Measurements from ENCODE around the gene WASHC4.

Gene WASHC4

GRCh38 chr12:105201299-105201698 is 93.8 kb downstream of the WASHC4 start:
- no peaks in the 10 kb centered on the region for H3K9me3 Mint-ChIP-seq
- H3K27ac Mint-ChIP-seq: peak overlapping the region; percentile 47
- H3K27me3 Mint-ChIP-seq: no peaks in the 10 kb centered on the region
- H3K4me3 Mint-ChIP-seq: no peak overlapping the region
- H3K36me3 Mint-ChIP-seq (ENCODE audit: low read depth): peaks cover 74% of the 10 kb centered on the region
- DNase-seq: no peak
- H3K4me1 Mint-ChIP-seq (ENCODE audit: low read depth): peaks cover 25% of the 10 kb centered on the region

GRCh38 chr12:105202202-105202601 is 94.7 kb downstream of the WASHC4 start:
- H3K27ac Mint-ChIP-seq: peak overlapping the region; percentile 24
- H3K36me3 Mint-ChIP-seq (ENCODE audit: low read depth): peaks cover 78% of the 10 kb centered on the region
- H3K4me3 Mint-ChIP-seq: no peak overlapping the region
- no peak for DNase-seq
- no peaks in the 10 kb centered on the region for H3K27me3 Mint-ChIP-seq
- no peaks in the 10 kb centered on the region for H3K9me3 Mint-ChIP-seq
- H3K4me1 Mint-ChIP-seq (ENCODE audit: low read depth): peaks cover 25% of the 10 kb centered on the region

- H3K36me3 Mint-ChIP-seq (ENCODE audit: low read depth): peaks cover 77% of the 10 kb centered on the region
Measured at GRCh38 chr12:105204127-105204526, 96.6 kb downstream of the WASHC4 start.

GRCh38 chr12:105204916-105205315 is 97.4 kb downstream of the WASHC4 start:
- peak overlapping the region; percentile 88 for H3K27ac Mint-ChIP-seq
- DNase-seq: no peak
- H3K4me1 Mint-ChIP-seq (ENCODE audit: low read depth): peaks cover 25% of the 10 kb centered on the region
- no peaks in the 10 kb centered on the region for H3K9me3 Mint-ChIP-seq
- H3K27me3 Mint-ChIP-seq: no peaks in the 10 kb centered on the region
- H3K4me3 Mint-ChIP-seq: no peak overlapping the region
- H3K36me3 Mint-ChIP-seq (ENCODE audit: low read depth): peaks cover 77% of the 10 kb centered on the region

More at GRCh38 chr12:105204127-105204526, 96.6 kb downstream of the WASHC4 start:
- no peaks in the 10 kb centered on the region for H3K9me3 Mint-ChIP-seq
- DNase-seq: no peak
- no peaks in the 10 kb centered on the region for H3K27me3 Mint-ChIP-seq
- H3K4me3 Mint-ChIP-seq: no peak overlapping the region
- peak overlapping the region; percentile 34 for H3K27ac Mint-ChIP-seq
- H3K4me1 Mint-ChIP-seq (ENCODE audit: low read depth): peaks cover 25% of the 10 kb centered on the region

GRCh38 chr12:105205322-105206048 is 98.0 kb downstream of the WASHC4 start:
- Mint-ChIP-seq H3K27ac (peak overlapping the region; percentile 88), H3K9me3 (no peaks in the 10 kb centered on the region), H3K36me3 (ENCODE audit: low read depth) (peaks cover 82% of the 10 kb centered on the region), H3K27me3 (no peaks in the 10 kb centered on the region), H3K4me1 (ENCODE audit: low read depth) (peaks cover 25% of the 10 kb centered on the region), H3K4me3 (no peak overlapping the region)
- DNase-seq: no peak

GRCh38 chr12:105206686-105207374 is 99.3 kb downstream of the WASHC4 start:
- peaks cover 24% of the 10 kb centered on the region for H3K4me1 Mint-ChIP-seq (ENCODE audit: low read depth)
- H3K4me3 Mint-ChIP-seq: no peak overlapping the region
- H3K36me3 Mint-ChIP-seq (ENCODE audit: low read depth): peaks cover 83% of the 10 kb centered on the region

GRCh38 chr12:105209091-105209490 is 101.6 kb downstream of the WASHC4 start:
- Mint-ChIP-seq H3K36me3 (ENCODE audit: low read depth) (peaks cover 82% of the 10 kb centered on the region), H3K9me3 (no peaks in the 10 kb centered on the region), H3K27me3 (no peaks in the 10 kb centered on the region), H3K4me1 (ENCODE audit: low read depth) (peaks cover 16% of the 10 kb centered on the region), H3K27ac (no peak overlapping the region), H3K4me3 (no peak overlapping the region)
- no peak for DNase-seq

More at GRCh38 chr12:105206686-105207374, 99.3 kb downstream of the WASHC4 start:
- H3K9me3 Mint-ChIP-seq: no peaks in the 10 kb centered on the region
- no peaks in the 10 kb centered on the region for H3K27me3 Mint-ChIP-seq
- no peak overlapping the region for H3K27ac Mint-ChIP-seq
- no peak for DNase-seq

- Mint-ChIP-seq H3K4me3 (no peak overlapping the region), H3K27me3 (no peaks in the 10 kb centered on the region), H3K27ac (no peak overlapping the region), H3K36me3 (ENCODE audit: low read depth) (peaks cover 83% of the 10 kb centered on the region), H3K9me3 (no peaks in the 10 kb centered on the region), H3K4me1 (ENCODE audit: low read depth) (no peaks in the 10 kb centered on the region)
- DNase-seq: no peak
Measured at GRCh38 chr12:105212438-105212837, 104.9 kb downstream of the WASHC4 start.

- peaks cover 81% of the 10 kb centered on the region for H3K36me3 Mint-ChIP-seq (ENCODE audit: low read depth)
- H3K4me1 Mint-ChIP-seq (ENCODE audit: low read depth): no peaks in the 10 kb centered on the region
- H3K27me3 Mint-ChIP-seq: no peaks in the 10 kb centered on the region
- H3K4me3 Mint-ChIP-seq: no peak overlapping the region
- H3K9me3 Mint-ChIP-seq: no peaks in the 10 kb centered on the region
- no peak overlapping the region for H3K27ac Mint-ChIP-seq
- DNase-seq: no peak
Measured at GRCh38 chr12:105214148-105214547, 106.6 kb downstream of the WASHC4 start.

GRCh38 chr12:105214670-105215375 is 107.3 kb downstream of the WASHC4 start:
- no peaks in the 10 kb centered on the region for H3K9me3 Mint-ChIP-seq
- DNase-seq: no peak
- H3K27me3 Mint-ChIP-seq: no peaks in the 10 kb centered on the region
- H3K27ac Mint-ChIP-seq: no peak overlapping the region
- H3K4me1 Mint-ChIP-seq (ENCODE audit: low read depth): no peaks in the 10 kb centered on the region
- H3K36me3 Mint-ChIP-seq (ENCODE audit: low read depth): peaks cover 81% of the 10 kb centered on the region
- H3K4me3 Mint-ChIP-seq: no peak overlapping the region

- H3K27ac Mint-ChIP-seq: no peak overlapping the region
- H3K36me3 Mint-ChIP-seq (ENCODE audit: low read depth): peaks cover 84% of the 10 kb centered on the region
- H3K9me3 Mint-ChIP-seq: no peaks in the 10 kb centered on the region
- no peak for DNase-seq
- no peaks in the 10 kb centered on the region for H3K27me3 Mint-ChIP-seq
- no peak overlapping the region for H3K4me3 Mint-ChIP-seq
- peaks cover 3% of the 10 kb centered on the region for H3K4me1 Mint-ChIP-seq (ENCODE audit: low read depth)
Measured at GRCh38 chr12:105218434-105218833, 110.9 kb downstream of the WASHC4 start.

All from activated T-cell treated with anti-CD3 and anti-CD28 coated beads, Interleukin-2, amount 50 U/mL, for 24 hours (primary cell).